Measurements from ENCODE around the gene FAM3D. TPM values are rescaled to one million over a fixed set of nuclear protein-coding genes. Genes with fewer than 3 reads are reported as not detected.
A peak's percentile ranks its signal among the peaks of the same experiment; 100 is the strongest.
"Not testable (repeated sequence)": the region's sequence is repeated elsewhere in the genome, so short reads cannot be mapped to it uniquely, and the experiment has no call there.

Gene FAM3D
- total RNA-seq, 1 donor from 2014 or later: not detected

DNA sequence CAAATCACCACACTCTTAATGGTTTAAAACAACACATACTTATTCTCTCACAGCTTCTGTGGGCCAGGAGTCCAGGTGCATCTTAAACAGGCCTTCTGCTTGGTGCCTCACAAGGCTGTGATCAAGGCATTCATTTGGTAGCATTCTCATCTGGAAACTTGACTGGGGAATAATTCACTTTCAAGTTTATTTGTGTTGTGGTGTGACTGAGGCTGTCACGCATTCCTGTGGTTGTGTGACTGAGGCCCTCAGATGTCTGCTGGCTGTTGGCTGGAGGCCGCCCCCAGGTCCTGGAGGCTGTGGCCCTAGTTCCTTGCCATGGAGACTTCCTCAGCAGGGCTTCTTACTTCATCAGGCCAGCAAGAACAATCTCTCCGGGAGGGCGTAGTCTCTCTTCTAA lies 16.9 kb upstream of the FAM3D start:
- DNase-seq (ENCODE audit: low read depth): peak; percentile 53

DNA sequence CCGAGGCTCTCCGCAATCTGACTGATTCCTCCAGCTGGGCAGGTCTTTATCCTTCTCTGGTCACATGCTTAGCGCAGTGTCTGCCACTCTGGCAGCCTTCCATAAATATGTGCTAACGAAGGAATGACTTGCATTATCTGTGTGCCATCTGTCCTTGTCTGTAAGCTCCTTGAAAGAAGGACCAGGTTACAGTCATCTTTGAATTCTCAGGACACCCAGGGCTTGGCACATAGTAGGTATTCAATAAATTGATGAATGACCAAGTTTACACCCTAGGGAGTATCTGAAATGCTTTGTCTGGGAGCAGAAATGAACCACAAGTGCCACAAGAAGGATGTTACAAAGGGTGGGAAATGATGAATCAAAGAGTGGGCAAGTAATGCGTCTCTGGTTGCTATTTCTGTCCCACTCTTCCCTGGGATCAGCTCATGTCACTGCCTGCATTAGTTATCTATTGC lies 16.5 kb upstream of the FAM3D start:
- DNase-seq (ENCODE audit: low read depth): no peak

GRCh38 chr3:58681863-58682262 lies 15.3 kb upstream of the FAM3D start:
- no peak for DNase-seq (ENCODE audit: low read depth)

GRCh38 chr3:58680879-58681525 lies 14.4 kb upstream of the FAM3D start:
- no peak for DNase-seq (ENCODE audit: low read depth)

- DNase-seq (ENCODE audit: low read depth): no peak
Observed at GRCh38 chr3:58679974-58680666, 13.5 kb upstream of the FAM3D start.

DNA sequence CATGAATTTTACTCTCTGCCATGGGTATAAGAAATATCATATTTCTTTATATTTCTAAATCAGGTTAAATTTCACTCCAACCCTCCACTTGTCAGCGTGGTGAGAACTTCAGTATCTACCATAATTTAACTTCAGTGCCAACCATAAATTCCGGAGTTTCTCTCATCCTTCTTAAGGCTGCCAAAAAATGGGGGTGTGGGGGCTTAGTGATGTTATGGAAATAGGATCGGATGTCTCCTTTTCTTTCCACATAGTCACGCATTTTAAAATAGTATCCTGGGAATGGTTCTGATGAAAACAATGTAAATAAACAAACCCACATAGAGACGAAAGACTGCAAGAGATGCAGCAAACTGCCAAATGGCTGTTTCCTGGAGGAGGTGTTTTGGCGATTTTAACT lies 12.9 kb upstream of the FAM3D start:
- no peak for DNase-seq (ENCODE audit: low read depth)

GRCh38 chr3:58678177-58678970 lies 11.8 kb upstream of the FAM3D start:
- not testable (repeated sequence) for DNase-seq (ENCODE audit: low read depth)

DNA sequence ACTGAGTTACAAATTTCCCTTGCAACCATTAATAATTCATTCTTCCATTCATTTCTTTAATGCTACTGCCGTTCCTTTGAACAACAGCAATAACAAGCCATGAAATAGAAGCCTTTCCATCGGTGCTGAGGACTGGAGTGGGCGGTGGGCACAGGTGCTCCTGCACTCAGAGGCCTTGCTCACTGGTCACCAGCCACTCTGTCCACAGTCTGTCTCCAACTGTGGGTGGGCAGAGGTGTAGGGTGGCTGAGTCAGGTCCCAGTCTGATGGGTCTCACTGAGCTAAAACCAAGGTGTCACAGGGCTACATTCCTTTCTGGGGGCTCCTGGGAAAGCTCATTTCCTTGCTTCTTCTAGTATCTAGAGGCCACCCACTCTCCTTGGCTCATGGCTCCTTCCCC lies 6.3 kb upstream of the FAM3D start:
- DNase-seq (ENCODE audit: low read depth): no peak

GRCh38 chr3:58672451-58672850 lies 5.9 kb upstream of the FAM3D start:
- DNase-seq (ENCODE audit: low read depth): no peak

GRCh38 chr3:58670506-58671135 lies 4.0 kb upstream of the FAM3D start:
- no peak for DNase-seq (ENCODE audit: low read depth)

DNA sequence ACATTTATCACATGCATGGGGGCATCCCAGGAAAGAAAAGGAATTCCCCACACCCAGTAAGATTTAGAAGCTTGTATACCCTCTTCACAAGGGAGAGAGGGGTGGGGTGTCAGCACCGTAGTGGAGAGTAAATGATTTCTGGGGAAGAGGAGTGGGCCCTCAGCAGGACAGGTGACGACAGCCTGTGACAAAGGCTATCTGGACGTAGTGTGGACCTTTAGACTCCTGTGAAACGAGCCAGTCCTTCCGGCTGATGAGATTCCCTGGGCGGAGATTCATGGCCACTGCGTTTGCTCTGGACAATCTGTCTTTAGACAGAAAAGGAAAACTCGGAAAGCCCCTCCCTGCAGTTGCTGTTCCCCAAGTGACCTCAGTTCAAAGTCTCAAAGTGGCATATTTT lies 1.7 kb upstream of the FAM3D start:
- no peak for DNase-seq (ENCODE audit: low read depth)

DNA sequence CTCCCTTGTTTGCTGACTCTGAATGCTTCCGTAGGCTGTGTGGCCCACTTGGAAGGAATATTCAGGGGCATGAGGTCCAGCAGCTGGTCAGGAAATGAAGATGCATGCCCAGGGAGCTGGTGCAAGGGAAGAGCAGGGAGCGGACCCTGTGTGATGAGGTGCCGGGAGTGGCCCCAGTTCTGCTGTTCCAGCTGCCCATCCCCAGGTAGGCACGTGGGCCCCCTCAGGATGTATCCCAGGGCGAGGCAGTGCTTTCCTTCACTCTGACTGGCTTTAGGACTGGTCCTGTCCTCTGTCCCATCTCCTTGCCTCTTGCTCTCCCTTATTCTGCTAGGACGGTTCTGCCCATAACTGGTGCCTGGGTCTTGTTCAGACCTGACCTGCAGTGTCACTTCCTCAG lies 1.1 kb upstream of the FAM3D start:
- no peak for DNase-seq (ENCODE audit: low read depth)

DNA sequence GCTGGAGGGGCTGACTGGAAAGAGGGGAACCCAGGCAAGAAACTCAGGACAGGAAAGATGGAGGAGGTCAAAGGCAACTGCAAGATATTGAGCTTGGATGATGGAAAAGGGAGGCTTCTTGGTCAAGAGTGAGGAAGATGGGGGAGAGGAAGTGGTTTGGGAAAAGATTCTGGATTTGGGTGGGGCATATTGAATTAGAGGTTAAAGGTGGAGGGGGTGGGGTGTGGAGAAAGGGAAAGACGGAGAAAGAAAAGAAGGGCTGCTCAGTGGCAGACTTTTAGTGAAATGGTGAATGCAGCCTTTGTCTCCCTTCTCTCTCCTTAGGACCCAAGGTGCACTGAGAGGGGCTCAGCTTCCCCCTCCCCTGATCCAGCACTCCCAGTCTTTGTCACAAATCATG lies 655 bp upstream of the FAM3D start:
- no peak for DNase-seq (ENCODE audit: low read depth)

DNA sequence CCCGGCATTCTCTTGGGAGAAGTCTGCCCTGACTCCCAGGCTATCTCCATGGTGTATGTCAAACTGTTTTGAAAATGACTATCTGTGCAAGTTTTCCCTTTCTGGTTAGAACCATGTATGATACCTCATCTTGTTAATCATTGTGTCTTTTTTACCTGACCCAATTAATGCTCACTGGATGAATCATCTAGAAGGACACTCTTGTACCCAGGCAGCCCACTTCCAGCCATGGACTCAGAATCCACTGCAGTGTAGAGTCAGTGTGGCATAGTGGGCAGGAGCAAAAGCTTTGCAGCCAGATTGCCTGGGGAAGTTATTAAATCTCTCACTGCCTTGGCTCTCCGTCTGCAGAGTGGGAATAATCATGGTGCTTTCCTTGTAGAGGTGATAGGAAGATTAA lies 1.2 kb downstream of the FAM3D start:
- DNase-seq (ENCODE audit: low read depth): peak; percentile 90

DNA sequence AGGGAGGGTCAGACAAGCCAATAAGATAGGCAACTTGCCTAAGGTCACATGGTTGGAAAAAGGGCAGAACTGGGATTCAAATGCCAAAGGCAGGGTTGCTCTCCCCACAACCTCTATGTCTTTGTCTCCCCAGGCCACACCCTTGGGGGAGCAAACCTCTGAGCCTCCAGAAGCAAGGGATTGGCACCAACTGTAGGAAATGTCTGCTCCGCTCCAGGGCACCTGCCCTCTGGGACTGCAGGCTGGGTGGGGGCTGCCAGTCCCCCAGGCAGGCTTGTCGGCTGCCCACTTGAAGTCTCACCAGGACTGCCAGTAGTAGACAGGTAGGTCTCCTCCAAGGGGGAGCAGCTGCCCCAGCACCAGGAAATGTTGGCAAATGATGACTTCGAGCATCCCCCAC lies 2.0 kb downstream of the FAM3D start:
- DNase-seq (ENCODE audit: low read depth): no peak

- no peak for DNase-seq (ENCODE audit: low read depth)
Observed at GRCh38 chr3:58661836-58662420, 4.6 kb downstream of the FAM3D start.

GRCh38 chr3:58660998-58661397 lies 5.6 kb downstream of the FAM3D start:
- no peak for DNase-seq (ENCODE audit: low read depth)

GRCh38 chr3:58659051-58659675 lies 7.4 kb downstream of the FAM3D start:
- peak; percentile 52 for DNase-seq (ENCODE audit: low read depth)

DNA sequence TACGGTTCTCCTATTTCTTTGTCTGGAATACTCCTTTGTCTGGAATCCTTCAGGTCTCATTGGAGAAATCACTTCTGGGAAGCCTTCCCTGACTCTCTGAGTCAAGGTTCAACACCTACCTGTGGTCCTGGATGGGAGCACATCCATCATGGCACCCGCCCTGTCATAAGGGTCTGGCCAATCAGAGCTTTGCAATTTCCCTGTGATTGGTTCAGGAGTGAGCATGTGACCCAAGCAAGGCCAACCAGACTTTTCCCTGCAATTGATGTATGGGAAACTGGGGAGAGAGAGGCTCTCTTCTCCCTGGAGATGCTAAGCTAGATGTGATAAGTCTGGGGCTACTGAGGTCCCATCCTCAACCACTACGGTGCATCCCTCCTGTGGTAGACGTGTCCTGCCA lies 8.1 kb downstream of the FAM3D start:
- no peak for DNase-seq (ENCODE audit: low read depth)

- no peak for DNase-seq (ENCODE audit: low read depth)
Observed at GRCh38 chr3:58657571-58658141, 8.9 kb downstream of the FAM3D start.

GRCh38 chr3:58657036-58657520 lies 9.5 kb downstream of the FAM3D start:
- no peak for DNase-seq (ENCODE audit: low read depth)

Measured in renal cortical epithelial cell (primary cell).